OCI-LY7 (cell line): ENCODE measurements around the gene CIITA.

ENCODE experiments used
- CTCF ChIP-seq: fragments of 200-600 bp; sonication (generic); conservative IDR thresholded peaks from 2 replicates; pipeline ENCODE4 v1.5.1; 2014; ENCODE audit warnings: mild to moderate bottlenecking, antibody characterized with exemption, low read length, moderate library complexity, mixed read lengths
- EZH2phosphoT487 ChIP-seq: fragments of 200-600 bp; sonication (generic); IDR thresholded peaks from 2 replicates; pipeline ENCODE4 v1.6.1; 2018; ENCODE audit warnings: low read depth, borderline replicate concordance, mild to moderate bottlenecking, mixed run types, antibody characterized with exemption, low read length, moderate library complexity, mixed read lengths

- TF ChIP-seq CTCF = peak; percentile 73
- no peak for TF ChIP-seq EZH2phosphoT487
These were observed 106.2 kb downstream of the CIITA start for GRCh38 chr16:10983159-10983558.
